Retina (tissue), 1 donor: Measurements from ENCODE around the gene GOLGA8S.
"Not testable (repeated sequence)": the region's sequence is repeated elsewhere in the genome, so short reads cannot be mapped to it uniquely, and the experiment has no call there.

Experiments
- DNase-seq: peaks from one replicate; pipeline ENCODE4 v3.0.0-alpha.2; 2016

The GOLGA8S gene, protein sequence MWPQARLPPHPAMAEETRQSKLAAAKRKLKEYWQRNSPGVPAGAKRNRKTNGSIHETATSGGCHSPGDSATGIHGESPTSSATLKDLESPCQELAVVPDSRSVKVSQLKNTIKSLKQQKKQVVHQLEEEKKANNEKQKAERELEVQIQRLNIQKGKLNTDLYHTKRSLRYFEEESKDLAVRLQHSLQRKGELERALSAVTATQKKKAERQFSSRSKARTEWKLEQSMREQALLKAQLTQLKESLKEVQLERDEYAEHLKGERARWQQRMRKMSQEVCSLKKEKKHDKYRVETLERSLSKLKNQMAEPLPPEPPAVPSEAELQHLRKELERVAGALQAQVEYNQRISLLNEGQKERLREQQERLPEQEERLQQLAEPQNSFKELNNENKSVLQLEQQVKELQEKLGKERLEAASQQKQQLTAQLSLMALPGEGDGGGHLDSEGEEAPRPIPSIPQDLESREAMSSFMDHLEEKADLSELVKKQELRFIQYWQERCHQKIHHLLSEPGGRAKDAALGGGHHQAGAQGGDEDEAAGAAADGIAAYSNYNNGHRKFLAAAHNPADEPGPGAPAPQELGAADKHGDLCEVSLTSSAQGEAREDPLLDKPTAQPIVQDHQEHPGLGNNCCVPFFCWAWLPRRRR

DNA sequence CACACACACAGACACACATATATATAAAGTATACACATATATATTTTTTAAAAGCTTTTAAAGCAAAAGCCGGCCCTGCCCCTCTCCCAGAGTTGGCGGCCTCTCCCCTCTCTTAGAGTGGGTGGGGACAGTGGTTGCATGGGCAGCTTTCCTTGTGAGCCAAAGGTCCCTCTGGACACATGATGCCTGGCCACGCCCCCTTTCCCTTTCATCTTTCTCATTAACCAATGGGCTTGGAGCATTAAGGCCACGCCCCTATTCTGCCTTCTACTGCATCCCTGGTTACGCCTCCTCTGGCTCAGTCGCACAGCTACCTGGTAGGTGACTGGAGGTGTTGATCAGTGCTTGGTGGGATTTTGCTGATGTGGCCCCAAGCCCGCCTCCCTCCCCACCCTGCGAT lies at the start of gene GOLGA8S:
Gene GOLGA8S, plus strand, starts transcription at position 301 of the 400 bp plus-strand sequence. Its CDS starts 62 bp downstream, at position 363.
- not testable (repeated sequence) for DNase-seq

DNA sequence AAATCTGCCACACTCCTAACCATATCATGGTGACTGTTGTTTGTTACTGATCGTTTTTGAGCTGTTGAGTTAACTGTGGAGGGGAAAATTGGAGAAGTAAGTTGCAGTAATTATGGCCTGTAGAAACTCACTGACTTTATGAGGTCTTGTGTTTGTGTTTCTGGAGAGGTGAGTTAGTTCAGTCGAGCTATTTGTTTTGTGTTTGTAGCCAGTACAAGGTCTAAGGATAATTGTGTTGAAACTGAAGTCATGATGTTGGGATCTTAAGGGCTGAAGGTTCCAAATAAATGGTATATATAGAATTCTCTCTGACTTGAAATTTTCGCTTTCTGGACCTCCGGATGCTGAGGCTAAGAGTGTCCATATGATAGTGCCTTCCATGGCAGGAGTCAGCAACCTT lies 49.7 kb upstream of the GOLGA8S start:
- DNase-seq: not testable (repeated sequence)

DNA sequence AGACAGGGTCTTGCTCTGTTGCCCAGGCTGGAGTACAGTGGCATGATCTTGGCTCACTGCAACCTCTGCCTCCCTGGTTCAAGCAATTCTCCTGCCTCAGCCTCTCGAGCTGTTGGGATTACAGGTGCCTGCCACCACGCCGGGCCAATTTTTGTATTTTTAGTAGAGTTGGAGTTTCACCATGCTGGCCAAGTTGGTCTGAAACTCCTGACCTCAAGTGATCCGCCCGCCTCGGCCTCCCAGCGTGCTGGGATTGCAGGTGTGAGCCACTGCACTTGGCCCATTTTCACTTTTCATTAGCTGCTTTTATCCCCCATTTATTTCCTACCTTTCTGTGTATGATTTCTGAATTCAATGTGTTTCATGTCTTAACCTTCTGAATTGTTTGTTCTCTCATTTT lies 48.6 kb upstream of the GOLGA8S start:
- DNase-seq: not testable (repeated sequence)

DNA sequence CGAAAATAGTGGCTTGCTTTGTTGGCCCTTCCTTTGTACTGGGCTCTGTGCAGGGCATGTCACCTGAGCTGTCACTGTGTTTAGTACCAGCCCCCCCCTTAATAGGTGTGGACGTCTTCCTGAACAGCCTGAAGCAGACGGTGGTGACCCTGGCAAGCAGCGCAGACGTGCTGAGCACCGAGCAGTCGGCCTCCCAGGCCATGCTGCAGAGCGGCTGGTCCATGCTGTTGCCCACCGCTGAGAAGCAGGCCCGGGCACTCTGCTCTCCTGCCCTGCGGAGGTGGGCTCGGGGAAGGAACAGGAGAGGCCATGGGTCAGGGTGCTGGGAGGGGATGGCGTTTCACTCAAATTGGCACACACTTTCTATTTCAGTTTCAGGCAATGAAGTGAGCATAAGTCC lies 43.3 kb upstream of the GOLGA8S start:
- not testable (repeated sequence) for DNase-seq

DNA sequence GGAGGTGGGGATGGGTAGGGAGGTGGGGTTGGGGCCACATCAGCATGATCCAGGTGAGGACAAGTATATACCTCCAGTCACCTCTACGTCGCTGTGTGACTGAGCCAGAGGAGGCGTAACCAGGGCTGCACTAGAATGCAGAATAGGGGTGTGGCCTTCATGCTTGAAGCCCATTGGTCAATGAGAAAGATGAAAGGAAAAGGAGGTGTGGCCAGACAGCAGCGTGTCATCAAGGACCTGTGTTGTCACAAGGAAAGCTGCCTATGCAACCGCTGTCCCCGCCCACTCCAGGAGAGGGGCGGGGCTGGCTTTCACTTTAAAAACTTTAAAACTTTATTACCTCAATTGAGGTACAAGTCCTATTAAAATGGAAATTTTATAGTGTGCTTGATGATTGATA lies 20.5 kb upstream of the GOLGA8S start, which contains the start of gene GOLGA6L26:
Gene GOLGA6L26, minus strand, starts transcription at position 101 of the 400 bp plus-strand sequence. Its CDS starts 61 bp downstream, at position 40.
- DNase-seq: not testable (repeated sequence)

DNA sequence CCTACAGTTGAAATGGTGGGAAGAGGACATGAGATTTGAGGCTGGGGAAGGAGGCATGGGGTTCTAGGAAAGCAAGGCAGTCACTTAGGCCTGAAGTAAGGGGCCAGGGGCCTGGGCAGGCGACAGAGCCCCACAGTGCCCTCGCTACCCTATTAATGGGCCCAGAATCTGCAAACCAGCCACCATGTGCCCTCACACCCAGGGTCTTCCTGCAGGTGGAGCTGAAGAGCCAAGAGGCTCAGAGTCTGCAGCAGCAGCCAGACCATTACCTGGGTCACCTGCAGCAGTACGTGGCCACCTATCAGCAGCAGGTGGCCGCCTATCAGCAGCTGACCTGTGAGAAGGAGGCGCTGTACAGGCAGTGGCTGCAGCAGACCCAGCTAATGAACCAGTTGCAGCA lies 8.1 kb downstream of the GOLGA8S start:
- DNase-seq: not testable (repeated sequence)

DNA sequence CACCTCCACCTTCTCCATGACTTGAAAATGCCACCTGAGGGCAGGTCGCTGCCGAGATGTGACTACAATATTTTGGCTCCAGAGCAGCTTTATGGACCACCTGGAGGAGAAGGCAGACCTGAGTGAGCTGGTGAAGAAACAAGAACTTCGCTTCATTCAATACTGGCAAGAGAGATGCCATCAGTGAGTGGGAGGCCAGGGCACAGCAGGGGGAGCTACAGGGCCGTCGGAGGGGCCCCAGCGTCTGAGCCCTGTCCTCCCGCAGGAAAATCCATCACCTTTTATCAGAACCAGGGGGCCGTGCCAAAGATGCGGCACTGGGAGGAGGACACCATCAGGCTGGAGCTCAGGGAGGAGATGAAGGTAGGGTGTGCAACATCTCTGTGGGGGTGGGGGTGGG lies 9.7 kb downstream of the GOLGA8S start:
- not testable (repeated sequence) for DNase-seq

DNA sequence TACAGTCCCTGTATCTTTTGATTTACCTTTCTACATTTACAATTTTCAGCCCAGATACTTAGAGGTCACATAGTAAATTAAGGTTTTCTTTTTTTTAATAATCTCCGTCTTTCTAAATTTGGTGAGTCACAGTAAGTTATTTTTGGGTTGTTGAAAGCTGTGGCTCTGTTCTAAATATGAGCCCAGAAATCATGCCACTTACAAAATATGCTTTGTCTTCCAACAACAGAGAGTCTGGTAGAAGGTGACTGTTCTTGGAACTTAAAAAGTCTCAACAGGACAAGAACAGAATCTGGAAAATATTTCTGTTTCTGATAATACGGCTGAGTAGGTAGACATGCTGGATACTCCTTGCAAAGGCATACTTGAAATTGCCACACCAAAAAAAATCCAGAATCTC lies 16.0 kb downstream of the GOLGA8S start:
- no peak for DNase-seq

DNA sequence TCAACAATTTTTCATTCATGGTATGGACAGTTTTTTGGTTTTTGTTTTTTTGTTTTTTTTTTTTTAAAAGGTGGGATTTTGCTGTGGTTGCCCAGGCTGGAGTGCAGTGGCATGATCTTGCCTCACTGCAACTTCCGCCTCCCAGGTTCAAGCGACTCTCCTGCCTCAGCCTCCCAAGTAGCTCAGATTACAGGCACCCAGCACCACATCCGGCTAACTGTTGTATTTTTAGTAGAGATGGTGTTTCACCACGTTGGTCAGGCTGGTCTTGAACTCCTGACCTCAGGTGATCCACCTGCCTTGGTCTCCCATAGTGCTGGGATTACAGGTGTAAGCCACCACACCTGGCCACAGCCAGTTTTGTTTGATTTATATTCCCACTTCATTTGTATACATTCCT lies 16.6 kb downstream of the GOLGA8S start:
- DNase-seq: not testable (repeated sequence)

DNA sequence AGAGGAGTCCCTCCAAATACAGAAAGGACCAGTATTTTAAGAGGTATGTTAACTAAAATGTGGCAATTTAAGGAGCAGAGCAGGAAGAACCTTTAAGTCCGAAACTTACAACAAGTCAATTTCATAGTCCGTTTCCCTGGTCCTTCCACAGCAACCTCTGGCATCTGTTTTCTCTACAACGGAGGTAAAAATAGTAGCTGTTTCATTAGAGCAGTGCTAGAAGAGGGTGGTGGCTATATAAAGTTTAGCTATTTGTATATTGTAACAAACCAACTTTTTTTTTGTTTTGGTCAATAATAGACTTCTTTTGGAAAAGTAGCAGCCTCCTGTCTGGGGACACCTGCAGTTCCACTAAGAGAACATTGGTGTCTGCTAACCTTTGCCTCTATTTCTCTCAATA lies 17.3 kb downstream of the GOLGA8S start:
- not testable (repeated sequence) for DNase-seq

DNA sequence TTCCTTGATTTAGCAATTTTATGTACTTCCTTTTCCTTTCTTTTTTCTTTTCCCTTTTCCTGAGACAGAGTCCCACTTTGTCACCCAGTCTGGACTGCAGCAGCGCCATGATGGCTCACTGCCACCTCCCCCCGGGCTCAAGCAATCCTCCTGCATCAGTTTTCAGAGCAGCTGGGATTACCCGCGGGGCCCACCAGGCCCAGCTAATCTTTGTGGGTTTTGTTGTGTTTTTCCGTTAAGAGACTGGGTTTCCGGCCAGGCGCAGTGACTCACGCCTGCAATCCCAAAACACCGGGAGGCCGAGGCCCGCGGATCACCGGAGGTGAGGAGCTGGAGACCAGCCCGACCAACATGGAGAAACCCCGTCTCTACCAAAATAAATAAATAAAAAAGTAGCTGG lies 17.7 kb downstream of the GOLGA8S start:
- no peak for DNase-seq

DNA sequence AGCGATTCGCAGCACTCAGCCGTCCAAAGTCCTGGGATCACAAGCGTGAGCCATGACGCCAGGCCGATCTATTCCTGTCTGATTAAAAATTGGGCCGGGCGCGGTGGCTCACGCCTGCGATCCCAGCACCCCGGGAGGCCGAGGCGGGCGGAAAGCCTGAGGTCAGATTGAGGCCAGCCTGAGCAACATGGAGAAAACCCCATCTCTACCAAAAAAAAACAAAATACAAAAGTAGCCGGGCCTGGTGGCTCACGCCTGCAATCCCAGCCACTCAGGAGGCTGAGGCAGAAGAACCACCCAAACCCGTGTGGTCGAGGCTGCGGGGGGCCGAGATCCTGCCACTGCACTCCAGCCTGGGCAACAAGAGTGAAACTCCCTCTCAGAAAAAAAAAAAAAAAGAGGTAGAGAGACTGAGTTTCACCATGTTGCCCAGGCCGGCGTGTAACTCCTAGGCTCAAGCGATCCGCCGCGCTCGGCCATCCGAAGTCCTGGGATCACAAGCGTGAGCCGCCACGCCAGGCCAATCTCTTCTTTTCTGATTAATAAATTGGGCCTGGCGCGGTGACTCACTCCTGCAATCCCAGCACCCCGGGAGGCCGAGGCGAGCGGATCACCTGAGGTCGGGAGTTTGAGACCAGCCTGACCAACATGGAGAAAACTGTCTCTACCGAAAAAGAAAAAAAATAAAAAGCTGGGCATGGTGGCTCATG lies 18.5 kb downstream of the GOLGA8S start:
- DNase-seq: not testable (repeated sequence)

DNA sequence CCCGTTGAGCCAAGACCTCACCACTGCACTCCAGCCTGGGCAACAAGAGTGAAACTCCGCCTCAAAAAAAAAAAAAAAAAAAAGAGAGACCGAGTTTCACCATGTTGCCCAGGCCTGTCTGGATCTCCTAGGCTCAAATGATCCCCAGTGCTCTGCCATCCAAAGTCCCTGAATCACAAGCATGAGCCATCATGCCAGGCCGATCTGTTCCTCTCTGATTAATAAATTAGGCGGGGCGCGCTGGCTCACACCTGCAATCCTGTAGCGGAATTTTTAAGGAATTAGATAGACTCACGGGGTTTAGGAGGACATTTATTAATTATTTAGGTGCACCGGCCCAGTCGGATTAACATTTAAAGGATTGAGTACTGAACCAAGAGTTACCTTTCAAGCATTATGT lies 19.7 kb downstream of the GOLGA8S start:
- not testable (repeated sequence) for DNase-seq

DNA sequence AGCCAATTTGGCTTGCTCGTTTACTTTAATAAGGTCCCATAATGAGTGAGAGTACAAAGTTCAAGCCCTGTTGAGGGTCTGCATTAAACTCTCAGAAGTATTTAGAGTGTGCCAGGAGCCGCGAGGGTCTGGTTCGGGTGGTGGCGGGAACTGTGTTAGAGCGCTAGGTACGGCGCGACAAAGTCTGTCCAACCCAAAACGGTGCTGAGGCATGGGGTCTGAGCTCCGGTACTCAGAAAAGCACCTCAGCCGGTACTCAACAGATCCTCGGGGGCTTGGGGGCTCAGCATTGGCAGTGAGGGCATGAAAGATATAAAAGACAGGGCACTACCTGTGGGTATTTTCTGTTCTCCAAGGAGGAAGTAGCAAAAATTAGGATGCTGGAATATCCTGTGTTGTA lies 24.4 kb downstream of the GOLGA8S start:
- not testable (repeated sequence) for DNase-seq

DNA sequence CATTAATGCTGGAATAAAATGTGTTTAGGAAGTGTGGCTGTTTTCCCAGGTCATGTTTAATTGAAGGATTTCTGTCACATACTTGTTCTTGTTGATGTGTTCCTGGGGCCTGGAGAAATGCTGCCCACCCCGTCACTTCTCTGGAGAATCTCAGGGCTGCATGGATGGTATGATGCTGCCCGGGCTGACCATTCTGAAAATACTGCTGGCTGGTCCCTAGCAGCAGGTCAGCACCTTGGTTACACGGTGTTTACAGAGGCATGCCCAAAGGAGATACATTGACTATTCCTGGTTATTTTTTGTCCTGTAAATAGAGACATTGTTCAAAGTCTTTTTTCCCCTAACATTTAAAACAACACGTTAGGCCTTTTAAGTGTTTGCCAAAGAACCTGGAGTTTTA lies 26.2 kb downstream of the GOLGA8S start:
- DNase-seq: not testable (repeated sequence)

DNA sequence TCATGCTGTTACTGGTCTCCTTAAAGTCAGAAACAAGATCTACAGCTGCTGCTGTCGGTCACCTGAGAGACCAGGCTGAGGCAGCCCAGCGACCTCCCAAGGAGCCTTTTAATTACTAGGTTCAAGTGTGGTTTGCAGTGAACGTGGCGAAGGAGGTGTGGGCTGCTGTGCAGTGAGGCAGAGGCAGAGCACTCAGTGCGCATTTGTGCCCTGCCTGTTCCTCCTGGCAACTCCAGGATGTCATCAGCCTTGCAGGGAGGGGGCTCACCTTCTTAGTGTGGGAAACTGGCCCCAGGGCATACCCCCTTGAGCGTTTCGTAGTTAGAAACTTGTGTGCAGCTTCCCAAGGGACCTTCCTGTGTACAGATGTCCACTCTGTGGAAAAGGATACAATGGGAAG lies 26.6 kb downstream of the GOLGA8S start:
- not testable (repeated sequence) for DNase-seq

DNA sequence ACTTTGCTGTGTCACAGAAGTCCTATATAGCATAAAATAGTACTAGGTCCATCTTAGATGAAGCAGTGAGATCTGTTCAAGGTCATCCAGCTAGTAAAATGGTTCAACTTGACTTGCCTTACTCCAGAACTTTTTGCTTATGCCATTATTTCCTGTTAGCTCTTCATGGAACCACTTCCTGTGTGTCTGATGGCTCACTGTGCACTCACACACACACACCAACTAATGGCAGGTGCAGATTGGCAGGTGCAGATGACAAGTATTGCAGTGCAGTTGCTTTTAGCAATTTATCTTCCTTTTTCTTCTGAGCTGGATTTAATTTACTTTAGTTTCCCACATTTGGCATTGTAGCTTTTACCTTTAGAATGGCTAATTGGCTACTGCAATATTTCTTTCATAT lies 29.8 kb downstream of the GOLGA8S start:
- DNase-seq: no peak

DNA sequence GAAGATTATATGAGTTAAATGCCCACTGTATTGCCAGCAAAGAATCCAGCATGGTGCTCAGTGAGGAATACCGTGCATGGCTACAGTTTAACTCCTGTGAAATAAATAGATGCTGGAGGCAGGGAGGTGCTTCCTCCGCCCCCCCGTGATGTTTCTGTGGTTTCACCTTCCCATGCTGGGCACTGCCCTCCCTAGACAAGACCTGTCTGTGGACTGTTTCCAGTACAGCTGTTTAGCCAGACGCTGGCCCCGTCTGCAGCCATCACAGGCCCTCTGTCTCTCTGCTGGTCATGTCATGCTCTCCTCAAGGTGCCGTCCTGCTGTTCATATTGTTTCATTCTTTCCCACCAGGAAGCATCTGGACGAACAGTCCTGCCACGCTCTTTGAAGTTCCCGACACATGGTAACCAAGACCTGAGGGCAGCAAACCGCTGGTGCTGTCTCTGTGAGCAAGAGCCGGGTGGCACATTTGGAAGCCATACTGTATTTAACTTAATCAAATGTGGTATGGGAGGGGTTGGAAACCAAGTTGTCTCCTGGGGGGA lies 31.4 kb downstream of the GOLGA8S start:
- DNase-seq: no peak

DNA sequence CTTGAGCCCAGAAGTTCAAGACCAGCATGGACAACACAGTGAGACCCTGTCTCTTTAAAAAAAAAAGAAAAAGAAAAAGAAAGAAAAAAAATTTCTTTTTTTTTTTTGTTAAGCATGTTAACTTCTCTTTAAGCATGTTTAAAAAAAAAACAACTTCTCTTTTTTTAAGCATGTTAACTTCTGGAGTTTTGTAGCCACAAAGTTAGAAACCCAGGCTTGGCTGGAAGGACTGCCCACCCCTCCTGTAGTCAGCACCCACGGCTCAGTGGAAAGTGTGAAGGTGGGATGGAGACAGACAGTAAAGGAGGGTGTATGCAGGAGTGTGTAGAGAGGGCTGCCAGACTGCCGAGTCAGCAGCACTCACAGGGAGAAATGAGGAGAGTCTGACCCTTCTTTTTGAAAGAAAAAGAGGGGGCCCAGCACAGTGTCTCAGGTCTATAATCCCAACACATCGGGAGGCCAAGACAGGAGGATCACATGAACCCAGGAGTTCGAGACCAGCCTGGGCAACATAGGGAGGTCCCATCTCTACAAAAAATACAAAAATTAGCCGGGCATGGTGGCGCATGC lies 33.2 kb downstream of the GOLGA8S start:
- DNase-seq: no peak

DNA sequence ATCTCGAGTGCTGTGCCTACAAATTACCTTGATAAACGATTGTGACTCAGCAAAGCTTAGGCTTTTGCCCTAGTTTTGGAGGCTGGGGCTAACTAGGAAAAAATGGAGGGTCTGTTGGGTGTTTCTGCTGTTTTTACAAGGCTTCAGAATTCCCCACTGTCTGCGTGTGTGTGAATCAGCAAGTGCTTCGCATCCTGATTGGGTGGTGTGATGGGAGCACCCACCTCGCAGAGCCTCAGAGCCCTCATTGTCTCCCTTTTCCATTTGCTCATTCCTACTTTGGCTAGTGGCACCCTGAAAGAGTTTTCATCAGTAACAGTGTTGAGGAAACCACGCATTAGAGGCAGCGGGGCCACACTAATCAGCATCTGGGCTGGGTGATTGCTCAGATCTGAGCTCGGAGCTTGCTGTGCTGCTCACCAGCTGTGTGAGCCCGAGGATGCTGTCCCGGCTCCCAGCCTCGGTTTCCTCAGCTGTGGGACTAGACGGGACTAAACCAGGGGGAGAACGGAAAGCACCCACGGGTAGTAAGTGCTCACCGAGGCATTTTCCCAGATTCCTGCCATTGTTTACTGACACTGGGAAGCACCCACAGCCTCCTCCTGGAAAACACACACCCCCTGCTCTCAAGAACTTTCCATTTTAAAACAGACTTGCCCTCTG lies 40.6 kb downstream of the GOLGA8S start:
- DNase-seq: no peak

DNA sequence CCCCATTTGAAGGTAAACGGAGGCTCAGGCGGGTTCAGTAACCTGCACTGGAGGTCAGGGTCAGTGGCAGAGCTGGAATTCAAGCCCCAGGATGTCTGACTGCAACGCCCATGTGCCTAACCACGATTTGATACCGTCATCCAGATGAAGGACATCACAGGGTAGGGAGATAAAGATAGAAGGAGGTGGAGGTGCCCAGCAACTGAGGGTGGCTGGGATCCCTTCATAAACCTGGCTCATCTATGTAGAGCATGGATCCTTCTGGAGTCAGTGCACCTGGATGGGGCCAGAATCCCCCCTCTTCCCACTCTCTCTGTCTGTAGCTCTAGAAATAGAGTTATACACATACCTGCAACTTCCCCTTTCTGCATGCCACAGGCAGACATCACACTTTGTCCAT lies 41.3 kb downstream of the GOLGA8S start:
- no peak for DNase-seq

DNA sequence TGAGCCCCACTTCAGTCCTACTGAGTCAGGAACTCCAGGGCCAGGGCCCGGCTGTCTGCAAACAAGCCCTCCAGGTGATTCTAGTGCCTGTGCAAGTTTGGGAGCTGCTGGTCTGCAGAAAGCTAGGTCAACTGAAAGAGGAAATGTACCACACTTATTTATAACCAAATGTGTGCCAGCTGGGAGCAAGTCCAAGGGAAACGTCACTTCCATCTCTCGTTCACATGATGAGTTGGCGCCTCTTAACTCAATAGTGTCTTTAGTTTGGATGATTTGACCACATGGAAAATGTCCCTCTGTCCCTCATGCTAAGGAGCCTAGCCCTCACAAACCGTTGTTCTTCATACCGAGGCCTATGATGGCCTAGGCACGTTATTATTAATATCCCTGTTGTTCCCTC lies 43.2 kb downstream of the GOLGA8S start:
- no peak for DNase-seq
